ENCODE results near the gene LSS.

GRCh38 chr21:46151261-46151988 lies 77.1 kb downstream of the LSS start:
- no peak for TF ChIP-seq CTCF (IDR thresholded peaks at IDR 0.05 in 2 of 3, conservative IDR thresholded peaks at IDR 0.05 in 1 of 3; ENCODE audit: control insufficient read depth in 2 of 3, extremely low read depth in 1 of 3, insufficient read depth in 1 of 3, low read depth in 3 of 3, low read length in 3 of 3)
- TF ChIP-seq IKZF1 (conservative IDR thresholded peaks at IDR 0.05): no peak
- TF ChIP-seq USF2 (IDR thresholded peaks at IDR 0.05; ENCODE audit: borderline replicate concordance, low read depth, low read length): no peak
- TF ChIP-seq SIX5 (IDR thresholded peaks at IDR 0.05; ENCODE audit: low read depth, low read length, severe bottlenecking): no peak
- no peak for TF ChIP-seq POLR2AphosphoS5 (IDR thresholded peaks at IDR 0.05; ENCODE audit: low read length)
- no peak for TF ChIP-seq EZH2 (IDR thresholded peaks at IDR 0.05; ENCODE audit: borderline replicate concordance, control insufficient read depth, low read depth, low read length)
- no peak for TF ChIP-seq ATF2 (IDR thresholded peaks at IDR 0.05; ENCODE audit: low read length)
- no peak for TF ChIP-seq CREB1 (IDR thresholded peaks at IDR 0.05; ENCODE audit: low read depth)
- TF ChIP-seq YY1 (IDR thresholded peaks at IDR 0.05; ENCODE audit: low read depth, low read length): no peak
- TF ChIP-seq MYC (IDR thresholded peaks at IDR 0.05; ENCODE audit: insufficient read depth, insufficient read length, insufficient replicate concordance, low read length, severe bottlenecking): no peak
- TF ChIP-seq POLR2A (IDR thresholded peaks at IDR 0.05; ENCODE audit: low read depth, low read length): no peak
- no peak for TF ChIP-seq SPI1 (IDR thresholded peaks at IDR 0.05; ENCODE audit: borderline replicate concordance, insufficient read depth, low read depth, low read length)
- no peak for TF ChIP-seq GABPA (IDR thresholded peaks at IDR 0.05; ENCODE audit: low read depth)
- no peak for TF ChIP-seq SREBF2 (IDR thresholded peaks at IDR 0.05; ENCODE audit: low read length)

Data from GM12878 (cell line).